HG03060 (cell line): Measurements from ENCODE around the gene USH2A.

Experiments
- ATAC-seq: cut with Tn5 transposase; IDR thresholded peaks from one replicate; pipeline ENCODE4 v1.9.1; 2021; ENCODE audit warnings: low read depth, moderate number of reproducible peaks; ENCODE audit not compliant: unreplicated experiment

Gene USH2A

DNA sequence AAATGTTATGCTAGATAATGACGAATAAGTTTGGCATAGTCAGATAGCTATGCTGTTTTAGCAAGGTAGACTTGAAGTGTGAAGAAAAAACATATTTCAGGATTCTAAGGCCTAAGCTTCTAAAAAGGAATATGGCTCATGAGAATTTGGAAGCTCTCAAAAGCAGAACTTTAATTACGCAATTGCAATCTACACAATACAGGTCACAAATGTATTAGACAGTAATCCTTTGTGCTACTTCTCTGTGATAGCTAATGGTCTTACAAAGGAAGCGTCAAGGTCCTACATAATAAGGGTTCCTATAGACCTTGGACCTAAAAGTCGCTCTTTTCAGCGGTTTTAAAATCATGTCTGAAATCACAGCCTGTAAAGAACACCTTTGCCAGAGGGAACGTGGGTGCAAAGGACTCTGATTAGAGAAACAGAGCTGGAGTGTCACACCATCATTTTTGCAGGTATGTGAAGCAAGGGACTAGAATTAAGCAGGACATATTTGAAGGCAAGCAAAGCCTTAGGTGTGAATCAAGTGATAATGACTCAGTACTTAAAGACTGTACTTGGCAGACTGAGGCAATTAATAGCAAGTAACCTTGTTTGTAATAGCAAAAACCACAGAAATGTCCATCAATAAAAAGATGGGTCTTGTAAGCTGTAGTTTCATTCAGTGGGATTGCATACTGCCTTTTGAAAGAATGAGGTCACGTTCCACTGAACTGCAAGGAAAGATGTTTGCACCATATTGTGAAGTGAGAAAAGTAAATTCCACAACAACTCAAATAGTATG, 436.0 kb downstream of the USH2A start:
- no peak for ATAC-seq

DNA sequence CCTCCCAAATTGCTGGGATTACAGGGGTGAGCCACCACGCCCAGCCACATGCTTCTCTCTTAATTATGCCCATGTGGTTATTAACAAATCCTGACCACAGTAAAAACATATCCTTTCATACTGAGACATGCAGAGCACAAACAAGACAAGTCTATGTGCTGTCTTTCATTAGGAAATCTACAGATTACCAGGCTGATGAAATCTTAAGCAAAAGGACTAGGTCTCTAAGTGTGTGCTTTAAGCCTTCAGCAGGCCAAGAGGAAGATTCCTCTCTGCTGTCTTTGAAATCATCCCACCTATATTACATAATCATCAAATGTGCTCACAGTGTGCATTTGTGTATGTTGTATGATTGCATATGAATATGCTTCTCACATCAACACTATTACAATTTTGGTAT, 436.8 kb downstream of the USH2A start:
- ATAC-seq = no peak

DNA sequence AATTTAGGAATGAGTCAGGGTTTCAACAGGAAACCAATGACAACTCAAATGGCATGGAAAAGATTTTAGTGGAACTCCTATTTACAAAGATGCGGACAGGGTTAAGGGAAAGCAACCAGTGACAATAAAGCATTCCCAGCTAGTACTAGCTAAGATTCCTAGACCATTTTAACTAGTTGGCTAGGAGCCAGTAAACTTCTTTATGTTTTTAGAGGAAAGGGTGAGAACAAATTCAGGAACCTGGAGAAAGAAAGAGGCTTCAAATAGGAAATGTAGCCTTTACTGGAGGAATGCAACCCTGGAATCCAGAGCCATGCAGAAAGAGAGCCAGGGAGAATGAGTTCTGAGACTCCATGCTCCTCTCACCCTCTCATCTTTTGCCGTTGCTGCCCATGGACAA, 439.6 kb downstream of the USH2A start:
- no peak for ATAC-seq

DNA sequence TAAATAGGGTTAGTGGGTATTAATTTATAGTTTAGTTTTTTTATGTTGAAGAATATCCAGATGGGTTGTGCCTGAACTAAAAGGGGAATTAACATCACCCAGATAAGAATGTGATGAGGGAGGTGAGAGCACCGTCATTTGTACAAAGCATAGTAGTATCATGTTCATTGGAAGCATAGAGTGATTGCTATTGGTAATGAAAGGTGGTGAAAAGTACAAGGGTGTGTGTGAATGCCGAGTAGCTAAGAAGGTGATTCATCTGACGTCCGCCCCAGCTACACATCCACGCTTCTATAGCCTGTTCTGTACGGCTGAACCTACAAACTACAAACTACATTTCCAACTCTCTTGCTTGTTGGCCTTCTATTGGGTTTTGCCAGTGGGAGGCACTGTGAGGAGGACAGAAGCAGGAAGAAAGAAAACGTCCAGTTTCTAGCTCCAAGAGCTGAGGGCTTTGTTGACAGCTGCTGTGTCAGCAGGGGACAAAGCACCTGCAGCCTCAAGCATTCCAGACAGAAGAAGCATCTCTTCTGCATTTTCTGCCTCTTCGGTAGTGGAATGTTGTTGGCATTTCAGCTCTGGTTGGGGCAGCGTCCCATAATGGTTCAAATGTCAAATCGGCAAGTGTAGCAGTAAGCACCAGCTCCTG, 451.3 kb downstream of the USH2A start:
- no peak for ATAC-seq

DNA sequence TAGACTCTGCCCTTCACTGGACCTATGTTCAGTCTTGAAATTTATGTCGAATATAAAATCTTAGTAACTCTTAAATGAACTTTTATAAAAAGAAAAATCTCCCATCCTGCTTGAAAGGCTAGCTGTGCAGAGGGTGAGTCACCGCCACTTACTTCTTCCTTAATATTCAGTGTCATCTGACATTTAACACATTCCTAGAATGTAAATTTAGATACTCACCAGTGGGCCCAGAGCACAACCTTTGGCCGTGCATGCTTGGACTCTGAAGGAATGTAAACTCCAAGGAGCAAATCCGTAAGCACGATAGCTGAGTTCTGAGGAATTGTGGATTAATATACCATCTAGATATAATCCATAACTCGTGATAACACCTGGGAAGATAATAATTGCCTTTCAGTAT, 452.8 kb downstream of the USH2A start:
- ATAC-seq = no peak

DNA sequence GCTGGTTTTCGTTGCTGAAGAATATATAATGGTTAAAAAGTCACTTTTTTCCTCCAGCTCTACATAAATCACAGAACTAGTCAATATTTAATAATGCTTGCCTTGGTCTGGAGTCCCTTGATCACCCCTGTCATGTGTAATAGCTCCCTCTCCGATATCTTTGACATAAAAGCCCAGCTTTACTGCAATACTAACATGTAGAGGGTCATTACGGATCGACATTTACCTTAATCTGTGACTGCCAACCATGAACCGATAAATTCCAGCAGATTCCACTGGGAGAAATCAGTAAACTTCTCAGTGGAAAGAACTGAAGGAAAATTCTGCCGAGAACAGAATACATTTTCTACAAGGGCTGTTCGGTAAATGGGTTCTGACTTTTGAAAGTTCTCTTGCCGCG, 459.6 kb downstream of the USH2A start:
- ATAC-seq = no peak

DNA sequence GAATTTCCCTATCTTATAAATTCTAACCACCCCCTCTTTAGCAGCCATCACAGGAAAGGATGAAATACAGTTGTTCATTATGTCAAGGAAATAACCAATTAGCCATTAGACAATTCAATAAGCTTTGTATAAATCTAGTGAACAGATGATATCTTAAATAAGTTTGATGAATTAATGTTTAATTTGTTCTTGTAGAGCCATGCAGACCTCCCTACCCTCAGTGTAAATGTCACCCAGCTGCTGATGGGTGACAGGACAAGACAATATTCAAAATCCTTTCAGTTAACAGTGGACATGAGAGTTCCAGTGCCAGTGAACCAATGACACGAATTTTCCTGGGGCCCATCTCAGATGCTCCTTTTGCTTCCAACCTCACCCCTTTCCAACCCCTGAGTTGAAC, 460.2 kb downstream of the USH2A start:
- no peak for ATAC-seq

DNA sequence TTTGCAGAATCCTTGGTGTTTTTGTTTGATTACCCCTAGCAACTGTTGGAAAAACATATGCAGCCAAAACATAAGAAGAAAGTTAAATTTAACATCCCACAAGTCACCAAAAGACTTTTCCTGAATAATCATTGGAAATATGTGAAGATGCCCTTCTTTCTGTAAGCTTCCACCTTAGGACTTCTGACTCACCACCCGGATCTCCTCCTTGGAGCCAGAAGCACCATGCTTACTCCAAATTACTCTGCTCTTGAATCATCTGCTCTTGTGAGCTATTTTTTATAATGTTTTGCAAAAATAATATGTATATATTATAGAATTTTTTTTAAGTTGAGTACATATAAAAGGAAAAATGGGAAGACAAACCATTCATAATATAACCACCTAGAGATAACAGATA, 464.4 kb downstream of the USH2A start:
- ATAC-seq = no peak

DNA sequence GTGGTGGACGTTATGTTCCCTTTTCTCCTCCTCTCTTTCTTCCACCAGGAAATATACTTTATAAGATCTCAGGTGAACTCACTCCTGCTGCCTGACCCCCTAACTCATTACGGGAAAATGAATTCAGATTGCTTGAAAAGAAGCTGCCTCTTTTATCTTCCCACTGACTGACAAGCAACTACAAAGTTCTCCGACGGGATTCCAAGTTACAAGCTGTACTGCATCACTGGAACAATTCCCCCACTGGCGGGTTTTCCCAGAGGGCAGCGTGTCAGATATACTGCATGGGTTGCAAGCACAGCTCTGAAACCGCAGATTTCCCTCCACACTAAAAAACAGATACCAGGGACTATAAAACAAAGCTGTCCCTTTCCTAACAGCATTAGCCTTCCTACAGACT, 465.6 kb downstream of the USH2A start:
- no peak for ATAC-seq

DNA sequence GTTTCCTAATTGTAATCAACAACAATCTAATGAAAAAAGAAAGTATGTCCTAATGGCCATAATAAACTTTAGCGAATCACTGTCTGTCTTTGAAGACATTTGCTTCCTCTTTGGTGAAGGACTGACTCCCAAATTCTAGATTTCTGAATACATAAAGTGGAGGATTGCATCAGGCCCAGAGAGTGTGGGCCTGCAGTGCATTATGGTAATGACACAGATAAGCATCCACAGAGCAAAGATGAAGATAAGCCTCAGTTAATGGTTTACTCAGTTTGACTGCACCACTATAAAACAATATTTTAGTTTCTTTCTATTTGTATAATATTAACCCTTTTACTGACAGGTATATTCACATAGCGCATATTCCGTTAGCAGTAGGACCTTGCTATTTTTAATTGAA, 490.7 kb downstream of the USH2A start:
- no peak for ATAC-seq

DNA sequence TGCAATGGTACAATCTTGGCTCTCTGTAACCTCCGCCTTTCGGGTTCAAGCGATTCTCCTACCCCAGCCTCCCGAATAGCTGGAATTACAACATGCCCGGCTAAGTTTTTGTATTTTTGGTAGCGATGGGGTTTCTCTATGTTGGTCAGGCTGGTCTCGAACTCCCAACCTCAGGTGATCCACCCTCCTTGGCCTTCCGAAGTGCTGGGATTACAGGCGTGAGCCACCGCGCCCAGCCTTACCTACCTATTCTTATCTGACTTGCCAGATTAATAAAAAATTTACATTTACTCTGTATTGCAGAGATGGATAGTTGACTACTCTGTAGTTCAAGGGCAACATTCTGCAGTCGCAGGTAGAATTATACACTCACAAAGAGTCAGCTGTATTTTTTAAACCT, 496.6 kb downstream of the USH2A start:
- ATAC-seq = no peak

DNA sequence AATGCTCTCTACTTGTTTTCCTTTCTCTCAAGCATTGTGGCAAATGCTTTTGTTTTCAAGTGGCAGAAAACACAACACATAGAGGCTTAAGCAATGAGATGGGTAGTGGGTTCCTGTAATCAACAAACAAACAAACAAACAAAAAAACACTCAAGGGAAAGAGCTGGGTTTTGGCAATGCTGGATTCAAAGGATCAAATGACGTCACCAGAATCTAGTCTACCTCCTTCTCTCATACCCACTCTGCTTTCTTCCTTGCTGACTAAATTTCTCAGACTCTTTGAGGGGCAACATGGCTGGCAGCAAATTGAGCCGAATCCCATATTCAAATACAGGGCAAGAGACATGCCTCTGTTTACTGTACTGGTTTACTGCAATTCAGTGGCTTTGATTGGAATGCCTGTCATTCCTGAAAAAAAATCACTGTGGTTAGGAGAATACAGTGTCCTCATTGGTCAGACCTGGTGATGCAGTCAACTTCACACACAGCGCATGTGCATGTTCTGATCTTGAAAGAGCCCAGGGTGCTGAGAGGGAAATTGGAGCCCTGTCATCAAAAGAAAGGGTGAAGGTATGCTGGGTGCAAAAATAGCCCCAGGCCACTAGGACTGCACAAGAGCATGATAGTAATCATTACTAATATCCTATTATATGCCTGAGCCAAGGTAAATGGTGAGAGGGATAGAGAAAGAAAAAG, 500.0 kb downstream of the USH2A start:
- ATAC-seq = no peak

DNA sequence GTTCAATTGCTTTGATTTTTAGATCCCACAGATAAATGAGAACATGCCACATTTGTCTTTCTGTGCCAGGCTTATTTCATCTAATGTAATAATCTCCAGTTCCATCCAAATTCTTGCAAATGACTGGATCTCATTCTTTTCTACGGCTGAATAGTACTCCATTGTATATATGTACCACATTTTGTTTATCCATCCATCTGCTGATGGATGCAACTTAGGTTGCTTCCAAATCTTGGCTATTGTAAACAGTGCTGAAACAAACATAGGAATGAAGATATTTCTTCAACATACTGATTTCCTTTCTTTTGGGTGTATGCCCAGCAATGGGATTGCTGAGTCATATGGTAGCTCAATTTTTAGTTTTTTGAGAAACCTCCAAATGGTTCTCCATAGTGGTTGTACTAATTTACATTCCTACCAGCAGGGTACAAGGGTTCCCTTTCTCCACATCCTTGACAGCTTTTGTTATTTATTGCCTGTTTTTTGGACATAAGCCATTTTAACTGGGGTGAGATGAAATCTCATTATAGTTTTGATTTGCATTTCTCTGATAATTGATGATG, 511.8 kb downstream of the USH2A start:
- ATAC-seq = no peak

DNA sequence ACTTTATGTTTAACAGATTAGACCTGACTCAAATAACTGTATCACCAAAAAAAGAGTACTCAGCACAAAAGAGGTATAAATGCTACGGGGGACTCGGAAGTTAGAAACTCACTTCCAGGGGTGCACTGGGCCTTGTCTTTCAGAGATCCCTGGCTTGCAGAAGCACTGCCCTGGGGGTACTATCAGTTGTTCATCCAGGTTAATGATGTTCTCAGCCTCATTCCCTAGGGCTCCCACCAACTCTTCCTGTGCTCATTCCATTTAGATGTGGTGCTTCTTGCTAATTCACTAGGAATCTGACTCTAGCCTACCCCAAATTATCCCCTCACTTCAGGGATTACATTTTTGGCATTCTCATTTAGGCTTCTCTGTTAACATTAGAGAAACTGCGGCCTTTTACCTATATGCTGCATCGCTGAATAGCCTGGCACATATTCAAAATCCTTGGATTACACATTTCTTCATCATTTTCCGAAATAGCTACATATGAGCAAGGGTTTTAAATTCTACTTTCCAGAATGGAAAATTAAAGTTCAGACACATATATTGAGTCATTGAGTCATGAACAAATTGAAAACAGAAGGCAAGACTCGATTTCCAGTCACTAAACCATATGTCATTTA, 517.6 kb downstream of the USH2A start:
- ATAC-seq = no peak

DNA sequence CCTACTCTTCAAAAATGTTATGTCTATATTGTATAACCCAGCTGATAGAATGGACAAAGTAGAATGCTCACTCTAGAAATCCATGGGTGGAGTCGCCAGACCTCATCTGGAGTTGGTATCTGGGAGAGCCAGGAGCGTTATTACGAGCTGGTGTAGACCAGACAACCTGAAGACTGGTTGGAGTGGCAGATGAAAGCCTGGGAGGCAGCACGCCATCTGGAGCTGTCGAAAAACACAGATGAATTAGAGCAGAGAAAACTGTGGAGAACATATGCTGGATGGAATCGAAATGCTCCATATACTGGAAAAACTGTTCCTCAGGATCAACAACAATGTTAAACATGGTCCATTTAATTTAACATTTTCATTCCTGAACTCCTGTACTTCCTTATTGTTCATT, 522.6 kb downstream of the USH2A start:
- ATAC-seq = no peak

DNA sequence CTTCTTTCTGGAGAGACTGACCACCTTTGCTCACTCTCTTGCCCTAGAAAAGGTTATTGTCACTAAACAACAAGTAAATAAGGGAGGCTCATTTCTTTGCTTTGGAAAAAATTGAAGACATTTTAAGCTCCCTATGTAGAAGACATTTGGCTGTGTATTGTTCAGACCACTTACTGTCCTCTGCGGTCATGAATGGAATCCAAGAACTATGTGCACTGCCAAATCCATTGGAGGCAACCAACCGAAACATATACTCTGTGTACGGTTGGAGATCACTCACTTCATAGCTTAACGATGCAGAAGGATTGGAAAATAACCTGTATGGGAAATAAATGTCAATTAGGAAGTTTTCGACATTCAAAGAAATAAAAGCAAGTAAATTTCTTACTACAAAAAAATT, 523.3 kb downstream of the USH2A start:
- no peak for ATAC-seq

DNA sequence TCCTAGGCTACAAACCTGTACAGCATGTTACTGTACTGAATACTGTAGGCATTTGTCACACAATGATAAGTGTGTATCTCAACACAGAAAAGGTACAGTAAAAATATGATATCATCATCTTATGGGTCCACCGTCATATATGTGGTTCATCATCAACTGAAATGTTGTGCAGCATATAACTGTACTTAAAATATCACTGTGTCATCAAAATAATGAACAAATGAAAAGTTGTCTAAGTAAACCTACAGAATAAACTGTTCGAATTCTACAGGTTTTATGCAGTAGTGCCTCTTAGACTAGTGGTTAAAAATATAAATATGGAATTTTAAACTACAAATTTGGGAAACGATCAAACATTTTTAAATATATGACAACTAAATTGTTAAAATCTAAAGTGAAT, 527.4 kb downstream of the USH2A start:
- no peak for ATAC-seq

DNA sequence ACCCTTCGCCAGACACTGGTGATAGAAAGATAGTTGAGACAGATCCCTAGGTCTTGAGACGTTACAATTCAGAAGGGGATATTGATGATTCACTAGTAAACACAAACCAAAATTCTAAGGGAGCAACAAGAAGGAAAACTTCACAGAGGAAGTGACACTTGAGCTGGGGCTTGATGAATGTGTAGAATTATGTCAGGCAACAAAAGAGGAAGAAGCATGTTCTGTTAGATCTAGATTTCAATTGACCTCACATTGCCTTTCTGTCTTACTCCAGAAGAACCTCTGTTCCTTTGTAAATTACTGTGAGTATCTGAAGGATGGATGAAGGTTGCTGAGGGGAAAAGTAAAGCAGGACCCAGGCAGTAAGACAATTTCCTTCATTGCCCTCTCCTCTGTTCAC, 528.0 kb downstream of the USH2A start:
- ATAC-seq = no peak

DNA sequence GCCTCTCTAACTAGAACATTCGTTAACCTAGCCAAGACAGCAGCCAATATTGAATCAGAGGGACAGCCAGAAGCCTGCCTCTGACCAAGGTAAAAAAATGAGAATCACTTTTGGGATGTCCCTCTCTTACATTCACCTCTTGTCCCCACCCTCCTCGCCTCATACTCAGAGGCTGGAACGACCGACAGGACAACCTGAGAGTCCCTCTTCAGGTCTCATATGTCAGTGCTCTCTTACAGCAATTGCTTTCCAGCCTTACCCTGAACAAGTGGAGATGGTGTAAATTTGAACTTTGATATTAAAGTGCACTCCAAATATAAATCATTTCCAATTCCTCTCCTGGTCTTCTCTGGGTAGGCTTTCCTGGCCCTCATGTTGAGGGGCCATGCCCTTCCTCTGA, 528.6 kb downstream of the USH2A start:
- no peak for ATAC-seq

DNA sequence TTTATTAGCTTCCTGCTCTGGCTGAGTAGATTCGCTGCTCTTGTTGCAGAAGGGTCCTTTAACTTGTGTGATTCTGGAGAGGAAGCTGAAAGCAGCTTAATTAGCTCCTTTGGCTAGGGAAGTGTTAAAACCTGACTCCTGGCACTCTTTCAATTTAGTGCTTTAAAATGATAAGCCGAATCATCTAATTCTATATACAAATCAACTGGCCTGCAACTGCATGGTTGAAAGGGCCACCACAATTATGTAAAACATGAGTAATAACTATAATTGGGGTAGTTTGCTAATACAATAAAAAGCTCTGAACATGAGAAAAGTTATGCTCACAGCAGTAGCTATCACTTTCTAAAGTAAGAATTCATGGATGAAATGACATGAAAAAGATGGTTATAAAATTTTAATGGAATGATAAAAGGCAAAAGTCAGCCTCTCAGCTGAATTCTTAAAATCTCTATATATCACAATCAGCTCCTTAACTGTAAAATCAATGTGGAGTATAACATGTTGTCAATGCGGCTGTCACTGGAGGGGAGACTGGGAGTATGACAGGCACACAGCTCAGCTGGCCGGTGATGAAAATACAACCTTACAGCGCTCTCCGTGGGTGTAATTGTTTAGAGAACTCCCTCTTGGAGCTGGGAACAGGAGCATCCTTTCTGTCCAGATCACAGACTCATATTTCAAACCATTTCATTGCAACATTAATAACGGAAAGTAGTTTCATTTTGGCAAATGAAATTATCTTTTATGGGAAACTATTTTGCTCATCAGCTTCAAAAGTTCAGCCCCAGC, 531.8 kb downstream of the USH2A start:
- ATAC-seq = no peak
